ENCODE data around the gene MAD2L2.
A peak's percentile ranks its signal among the peaks of the same experiment; 100 is the strongest.

Gene MAD2L2

DNA sequence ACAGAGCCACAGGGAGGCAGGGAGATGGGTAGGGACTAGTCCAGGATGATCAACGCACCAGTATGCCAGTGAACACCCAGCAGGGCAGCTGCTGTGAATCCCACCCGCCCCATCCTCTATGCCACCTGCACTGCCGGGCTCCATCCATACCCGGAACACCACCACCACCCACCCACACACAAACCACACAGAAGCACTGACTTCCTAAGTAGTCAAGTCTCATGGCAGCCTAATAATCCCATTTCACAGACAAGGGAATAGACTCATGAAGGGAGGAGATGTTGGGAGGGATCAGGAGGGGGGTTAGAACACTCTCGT lies 16.9 kb upstream of the MAD2L2 start:
- TF ChIP-seq, protein P1, sequence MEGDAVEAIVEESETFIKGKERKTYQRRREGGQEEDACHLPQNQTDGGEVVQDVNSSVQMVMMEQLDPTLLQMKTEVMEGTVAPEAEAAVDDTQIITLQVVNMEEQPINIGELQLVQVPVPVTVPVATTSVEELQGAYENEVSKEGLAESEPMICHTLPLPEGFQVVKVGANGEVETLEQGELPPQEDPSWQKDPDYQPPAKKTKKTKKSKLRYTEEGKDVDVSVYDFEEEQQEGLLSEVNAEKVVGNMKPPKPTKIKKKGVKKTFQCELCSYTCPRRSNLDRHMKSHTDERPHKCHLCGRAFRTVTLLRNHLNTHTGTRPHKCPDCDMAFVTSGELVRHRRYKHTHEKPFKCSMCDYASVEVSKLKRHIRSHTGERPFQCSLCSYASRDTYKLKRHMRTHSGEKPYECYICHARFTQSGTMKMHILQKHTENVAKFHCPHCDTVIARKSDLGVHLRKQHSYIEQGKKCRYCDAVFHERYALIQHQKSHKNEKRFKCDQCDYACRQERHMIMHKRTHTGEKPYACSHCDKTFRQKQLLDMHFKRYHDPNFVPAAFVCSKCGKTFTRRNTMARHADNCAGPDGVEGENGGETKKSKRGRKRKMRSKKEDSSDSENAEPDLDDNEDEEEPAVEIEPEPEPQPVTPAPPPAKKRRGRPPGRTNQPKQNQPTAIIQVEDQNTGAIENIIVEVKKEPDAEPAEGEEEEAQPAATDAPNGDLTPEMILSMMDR (IDR thresholded peaks at IDR 0.05; ENCODE audit: low read depth, low read length): no peak
- no peak for DNase-seq (ENCODE audit: extremely low read depth, low read depth)

DNA sequence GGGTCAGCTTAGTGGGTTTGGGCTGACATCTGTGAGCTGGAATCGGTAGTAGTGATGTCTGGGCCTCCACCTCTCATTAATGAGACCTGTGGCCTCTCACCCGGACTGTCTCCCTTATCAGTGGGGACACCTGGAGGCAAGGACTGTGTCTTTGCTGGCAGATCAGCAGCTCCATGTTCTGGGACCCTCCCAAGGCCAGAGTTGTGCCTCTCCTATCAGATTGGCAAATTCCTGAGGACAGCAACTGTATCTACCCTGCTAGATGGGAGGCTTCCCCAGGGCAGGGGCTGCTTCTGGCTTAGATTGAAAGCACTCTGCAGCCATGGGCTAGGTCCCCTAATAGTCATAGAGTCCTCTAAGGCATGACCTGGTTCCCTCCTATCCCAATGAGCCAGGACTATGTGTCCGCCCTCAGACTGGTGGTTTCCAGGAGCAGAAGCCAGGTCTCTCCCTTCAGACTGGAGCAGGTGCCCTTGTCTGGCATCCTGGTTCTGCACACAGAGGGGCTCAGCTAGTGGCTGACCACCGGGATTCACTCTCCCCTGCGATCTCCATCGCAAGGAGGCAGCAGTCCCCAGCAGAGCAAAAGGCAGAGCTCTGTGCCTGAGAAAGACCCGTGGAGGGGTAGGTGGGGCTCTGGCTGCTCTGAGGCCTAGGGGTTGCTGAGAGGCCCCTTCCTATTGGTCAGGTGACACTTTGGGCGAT lies 16.4 kb upstream of the MAD2L2 start:
- TF ChIP-seq, protein P1 (IDR thresholded peaks at IDR 0.05; ENCODE audit: low read depth, low read length): no peak
- DNase-seq (ENCODE audit: extremely low read depth, low read depth): no peak

DNA sequence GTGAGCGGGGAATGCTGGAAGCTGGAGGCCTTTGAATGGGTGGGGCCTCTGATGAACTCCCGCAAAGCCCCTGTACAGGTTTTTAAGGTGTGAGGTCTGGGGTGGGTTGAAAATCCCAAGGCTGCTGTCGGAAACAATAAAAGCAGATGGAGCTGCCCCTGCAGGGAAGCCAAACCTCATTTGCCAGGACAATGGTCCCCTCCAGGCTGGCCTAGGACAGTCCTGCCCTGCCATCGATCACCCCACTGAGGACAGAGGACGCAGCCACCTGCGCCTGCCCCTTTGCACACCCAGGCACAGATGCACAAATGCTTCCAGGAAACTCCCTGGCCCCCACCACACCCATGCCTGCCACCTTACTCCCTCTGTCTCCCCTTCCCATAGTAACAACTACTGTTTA lies 14.9 kb upstream of the MAD2L2 start:
- no peak for DNase-seq (ENCODE audit: extremely low read depth, low read depth)
- TF ChIP-seq, protein P1 (IDR thresholded peaks at IDR 0.05; ENCODE audit: low read depth, low read length): no peak

DNA sequence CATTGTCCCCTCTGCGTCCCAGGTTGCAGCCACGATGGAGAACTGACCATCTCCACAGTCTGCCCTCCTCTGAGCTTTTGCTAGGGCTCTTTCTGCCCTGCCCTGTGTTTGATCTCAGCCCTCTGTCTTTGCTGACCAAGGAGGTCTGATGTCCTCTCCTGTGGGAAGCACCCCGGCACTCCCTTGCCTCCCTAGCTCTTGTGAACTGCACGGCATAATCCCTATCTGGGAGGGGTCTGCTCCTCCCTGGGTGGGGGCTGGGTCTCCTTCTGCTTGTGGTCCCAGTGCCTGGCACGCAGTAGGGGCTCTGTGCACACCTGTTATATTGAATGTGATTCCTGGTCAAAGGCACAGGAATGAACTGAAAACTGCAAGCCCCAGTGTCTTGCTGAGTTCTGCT lies 13.0 kb upstream of the MAD2L2 start:
- TF ChIP-seq, protein P1 (IDR thresholded peaks at IDR 0.05; ENCODE audit: low read depth, low read length): no peak
- DNase-seq (ENCODE audit: extremely low read depth, low read depth): no peak

DNA sequence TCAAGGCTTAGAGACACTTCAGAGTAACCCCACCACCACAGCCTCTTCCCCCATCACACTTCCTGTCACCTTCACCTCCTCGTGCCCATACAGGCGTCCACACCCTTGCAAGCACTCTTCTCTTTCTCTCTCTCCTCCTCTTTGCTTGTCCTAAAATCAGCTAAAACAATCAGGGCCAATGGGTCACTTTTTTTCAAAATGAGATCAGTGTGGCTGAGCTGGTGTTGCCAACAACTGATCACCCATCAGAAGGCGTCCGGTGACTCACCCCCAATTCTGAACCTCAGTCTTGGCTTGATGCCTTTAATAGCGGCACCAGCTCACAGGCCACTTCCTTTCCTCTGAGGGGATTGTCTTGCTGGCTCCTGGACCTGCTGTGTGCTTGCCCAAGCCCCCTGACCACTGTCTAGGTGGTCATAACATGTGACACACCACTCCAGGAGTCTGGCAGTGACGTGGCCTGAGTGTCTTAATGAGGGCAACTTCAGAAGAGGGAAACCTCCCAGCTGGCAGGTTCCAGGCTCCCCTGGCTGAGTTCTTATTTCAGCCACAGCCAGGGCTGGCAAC lies 12.2 kb upstream of the MAD2L2 start:
- peak; percentile 27 for DNase-seq (ENCODE audit: extremely low read depth, low read depth)
- TF ChIP-seq, protein P1 (IDR thresholded peaks at IDR 0.05; ENCODE audit: low read depth, low read length): no peak

DNA sequence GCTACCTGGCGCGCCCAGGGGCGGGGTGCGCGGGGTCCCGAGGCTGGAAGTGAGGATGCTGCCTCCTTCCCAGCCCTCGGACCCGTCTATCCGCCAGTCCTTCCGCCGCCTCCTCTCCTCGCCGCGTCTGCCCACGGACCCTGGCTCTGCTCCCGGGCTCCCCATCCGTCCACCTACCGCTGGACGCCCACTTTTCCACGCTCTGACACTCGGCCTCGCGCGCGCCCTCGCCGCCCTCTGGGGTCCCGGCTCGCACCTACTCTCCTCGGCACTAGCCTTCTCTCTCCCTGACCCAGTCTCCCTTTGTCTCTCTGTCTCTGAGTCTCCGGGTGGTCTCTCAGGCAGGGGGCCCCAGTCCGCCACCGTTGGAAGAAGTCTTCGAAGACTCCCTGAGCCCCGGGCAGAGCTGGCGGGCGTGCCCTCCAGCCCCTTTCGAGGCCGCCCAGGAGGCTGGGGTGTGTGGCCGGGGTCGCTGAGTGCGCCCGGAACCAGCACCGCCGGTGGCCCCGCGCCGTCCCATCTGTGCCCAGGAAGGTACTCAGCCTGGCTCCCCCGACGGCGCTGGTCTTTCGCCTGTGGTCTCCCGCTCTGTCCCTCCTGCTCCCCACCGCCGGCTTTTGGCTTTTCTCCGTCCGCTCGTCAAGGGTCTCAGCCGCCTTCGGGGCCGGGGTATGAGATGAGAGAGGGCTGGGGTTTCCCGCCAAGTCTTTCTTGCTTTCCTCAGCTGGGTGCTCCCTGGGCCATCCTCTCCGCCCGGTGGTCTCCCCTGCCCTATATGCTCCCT lies 11.2 kb upstream of the MAD2L2 start:
- DNase-seq (ENCODE audit: extremely low read depth, low read depth): no peak
- TF ChIP-seq, protein P1 (IDR thresholded peaks at IDR 0.05; ENCODE audit: low read depth, low read length): no peak

DNA sequence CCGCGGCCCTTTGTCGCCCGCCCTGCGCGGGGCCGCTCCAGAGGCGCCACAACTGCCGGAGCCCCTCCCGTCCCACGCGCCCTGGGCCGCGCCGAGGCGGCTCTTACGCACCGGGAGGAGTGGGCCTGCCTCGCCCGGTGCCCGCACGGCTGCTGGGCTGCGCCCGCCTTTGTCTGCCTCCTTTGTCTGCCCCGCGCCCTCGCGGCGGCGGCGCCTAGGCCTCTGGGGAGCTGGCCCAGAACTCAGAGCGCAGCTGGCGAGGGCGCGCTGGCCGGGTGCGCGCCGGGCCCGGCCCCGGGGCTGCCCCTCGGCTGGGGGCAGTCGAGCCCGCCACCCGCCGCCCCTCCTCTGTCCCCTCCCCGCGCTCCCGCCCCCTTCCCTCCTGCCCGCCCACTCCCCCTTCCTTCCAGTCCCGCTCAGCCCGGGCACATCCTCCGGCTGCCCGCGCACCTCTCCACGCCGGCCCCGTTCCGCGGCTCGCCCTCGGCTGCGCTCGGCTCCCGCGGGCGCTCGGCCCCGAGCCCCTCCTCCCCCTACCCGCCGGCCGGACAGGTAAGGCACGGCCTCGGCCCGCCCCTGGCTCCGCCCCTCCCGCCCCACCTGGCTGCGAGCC lies 10.5 kb upstream of the MAD2L2 start, which contains the start of gene DRAXIN:
Gene DRAXIN (plus strand): TSS at position 409 of the 613 bp plus-strand sequence. CDS start 14,549 bp downstream, outside the sequence.
- DNase-seq (ENCODE audit: extremely low read depth, low read depth): no peak
- TF ChIP-seq, protein P1 (IDR thresholded peaks at IDR 0.05; ENCODE audit: low read depth, low read length): no peak

All from AG09319 (cell line).